ENCODE measurements around the gene ADK.
"Not testable (repeated sequence)": the region's sequence is repeated elsewhere in the genome, so short reads cannot be mapped to it uniquely, and the experiment has no call there.

ADK gene

GRCh38 chr10:74186678-74187077 is 35.7 kb downstream of the ADK start:
- FAIRE-seq (no peak), DNase-seq (ENCODE audit: insufficient read length, low spot score) (no peak)
- no peak for TF ChIP-seq POLR2A (IDR thresholded peaks at IDR 0.05; ENCODE audit: low read depth, low read length)

GRCh38 chr10:74187237-74187636 is 36.2 kb downstream of the ADK start:
- DNase-seq (ENCODE audit: insufficient read length, low spot score) (no peak), FAIRE-seq (peak; percentile 65)
- TF ChIP-seq POLR2A (IDR thresholded peaks at IDR 0.05; ENCODE audit: low read depth, low read length): no peak

GRCh38 chr10:74188617-74189016 is 37.6 kb downstream of the ADK start:
- FAIRE-seq: peak; percentile 38
- not testable (repeated sequence) for DNase-seq (ENCODE audit: insufficient read length, low spot score)

GRCh38 chr10:74189999-74190421 is 39.0 kb downstream of the ADK start:
- TF ChIP-seq POLR2A (IDR thresholded peaks at IDR 0.05; ENCODE audit: low read depth, low read length): no peak
- DNase-seq (ENCODE audit: insufficient read length, low spot score): no peak

GRCh38 chr10:74190494-74190893 is 39.5 kb downstream of the ADK start:
- TF ChIP-seq POLR2A (IDR thresholded peaks at IDR 0.05; ENCODE audit: low read depth, low read length): no peak
- DNase-seq (ENCODE audit: insufficient read length, low spot score) (no peak), FAIRE-seq (no peak)

More at GRCh38 chr10:74189999-74190421, 39.0 kb downstream of the ADK start:
- FAIRE-seq: peak; percentile 100

- FAIRE-seq: peak; percentile 48
- TF ChIP-seq POLR2A (IDR thresholded peaks at IDR 0.05; ENCODE audit: low read depth, low read length): no peak
- no peak for DNase-seq (ENCODE audit: insufficient read length, low spot score)
Observed at GRCh38 chr10:74194545-74194944, 43.5 kb downstream of the ADK start.

- TF ChIP-seq POLR2A (IDR thresholded peaks at IDR 0.05; ENCODE audit: low read depth, low read length): no peak
- FAIRE-seq (peak; percentile 69), DNase-seq (ENCODE audit: insufficient read length, low spot score) (no peak)
Observed at GRCh38 chr10:74194999-74195398, 44.0 kb downstream of the ADK start.

DNA sequence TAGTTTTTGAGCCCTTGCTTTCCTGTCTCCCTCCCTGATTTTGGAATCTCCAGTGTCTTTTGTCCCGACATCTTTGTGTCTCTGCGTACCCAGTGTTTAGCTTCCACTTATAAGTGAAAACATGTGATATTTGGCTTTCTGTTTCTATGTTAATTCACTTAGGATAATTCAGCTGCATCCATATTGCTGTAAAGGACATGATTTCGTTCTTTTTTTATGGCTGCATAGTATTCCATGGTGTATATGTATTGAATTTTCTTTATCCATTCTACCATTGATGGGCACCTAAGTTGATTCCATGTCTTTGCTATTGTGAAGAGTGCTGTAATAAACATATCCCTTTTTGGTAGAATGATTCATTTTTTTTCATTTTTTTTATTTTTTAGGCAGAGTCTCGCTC is 48.3 kb downstream of the ADK start:
- TF ChIP-seq POLR2A (IDR thresholded peaks at IDR 0.05; ENCODE audit: low read depth, low read length): no peak
- DNase-seq (ENCODE audit: insufficient read length, low spot score): no peak
- no peak for FAIRE-seq

- no peak for TF ChIP-seq POLR2A (IDR thresholded peaks at IDR 0.05; ENCODE audit: low read depth, low read length)
- FAIRE-seq (no peak), DNase-seq (ENCODE audit: insufficient read length, low spot score) (no peak)
Observed at GRCh38 chr10:74202356-74202755, 51.3 kb downstream of the ADK start.

DNA sequence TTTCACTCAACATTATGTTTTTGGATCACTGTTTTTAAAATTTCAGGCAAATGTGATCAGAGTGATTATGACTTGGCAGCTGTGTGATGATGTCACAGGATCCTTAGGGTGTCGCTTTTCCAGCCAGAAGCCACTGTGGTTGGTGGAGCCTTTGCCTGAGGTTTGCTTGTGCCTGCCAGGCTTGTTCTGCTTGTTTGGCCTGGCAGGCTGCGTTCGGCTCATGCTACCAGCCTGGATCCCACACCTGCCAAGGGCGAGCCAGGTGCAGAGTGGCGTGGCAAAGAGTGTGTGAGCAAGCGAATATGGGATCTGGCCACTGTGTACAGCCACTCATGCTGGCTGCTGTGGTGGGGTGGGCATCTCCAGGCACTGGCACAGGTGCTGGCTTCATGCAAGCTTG is 55.7 kb downstream of the ADK start:
- no peak for TF ChIP-seq POLR2A (IDR thresholded peaks at IDR 0.05; ENCODE audit: low read depth, low read length)
- FAIRE-seq (no peak), DNase-seq (ENCODE audit: insufficient read length, low spot score) (no peak)

DNA sequence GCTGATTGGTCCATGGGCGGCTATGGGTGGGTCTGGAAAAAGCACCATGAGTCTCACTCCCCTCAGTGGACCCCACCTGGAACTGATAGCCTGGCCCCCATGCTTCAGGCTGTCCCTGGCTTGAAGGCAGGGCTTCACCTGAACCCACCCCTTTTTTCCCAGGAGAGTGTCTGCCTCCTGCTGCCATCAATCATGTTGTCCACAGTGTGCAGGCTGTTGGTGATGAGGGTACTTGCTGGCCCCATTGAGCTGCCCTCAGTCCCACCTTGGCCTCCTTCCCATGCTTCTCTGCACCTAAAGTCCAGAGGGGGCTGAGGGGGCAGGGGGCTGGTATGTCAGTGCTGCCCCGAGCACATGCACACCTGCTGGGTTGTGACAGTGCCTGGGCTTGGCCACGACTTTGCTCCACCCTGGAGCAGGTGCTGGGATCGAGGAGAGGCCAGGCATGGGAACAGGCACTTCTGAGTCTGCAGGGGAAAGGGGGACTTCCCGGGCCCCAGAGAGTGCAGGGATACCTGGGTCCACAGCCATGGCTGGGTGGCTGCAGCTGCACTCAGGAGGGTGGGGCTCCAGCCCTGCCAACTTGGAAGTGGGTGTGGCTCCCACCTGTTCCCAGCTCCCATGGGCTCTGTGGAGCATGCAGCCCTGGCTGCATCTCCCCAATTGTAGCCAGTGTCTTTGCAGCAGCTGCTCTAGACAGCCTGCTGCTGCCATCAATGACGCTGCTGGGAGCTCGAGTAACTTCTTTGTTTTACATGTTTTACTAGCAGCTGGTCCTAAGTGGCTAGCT is 56.9 kb downstream of the ADK start:
- DNase-seq (ENCODE audit: insufficient read length, low spot score) (no peak), FAIRE-seq (no peak)
- TF ChIP-seq POLR2A (IDR thresholded peaks at IDR 0.05; ENCODE audit: low read depth, low read length): no peak

DNA sequence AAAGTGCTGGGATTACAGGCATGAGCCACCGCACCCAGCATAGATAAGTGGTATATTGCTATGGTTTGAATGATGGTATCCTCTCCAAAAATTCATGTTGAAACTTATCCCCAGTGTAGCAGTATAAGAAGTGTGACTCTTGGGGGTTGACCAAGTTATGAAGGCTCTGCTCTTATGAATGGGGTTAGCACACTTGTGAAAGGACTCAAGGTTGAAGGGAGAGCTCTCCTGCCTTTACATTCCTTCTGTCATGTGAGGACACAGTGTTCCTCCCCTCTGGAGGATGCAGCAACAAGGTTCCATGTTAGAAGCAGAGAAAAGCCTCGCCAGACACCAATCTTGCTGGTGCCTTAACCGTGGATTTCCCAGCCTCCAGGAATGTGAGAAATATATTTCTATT is 58.0 kb downstream of the ADK start:
- no peak for DNase-seq (ENCODE audit: insufficient read length, low spot score)
- no peak for TF ChIP-seq POLR2A (IDR thresholded peaks at IDR 0.05; ENCODE audit: low read depth, low read length)
- no peak for FAIRE-seq

DNA sequence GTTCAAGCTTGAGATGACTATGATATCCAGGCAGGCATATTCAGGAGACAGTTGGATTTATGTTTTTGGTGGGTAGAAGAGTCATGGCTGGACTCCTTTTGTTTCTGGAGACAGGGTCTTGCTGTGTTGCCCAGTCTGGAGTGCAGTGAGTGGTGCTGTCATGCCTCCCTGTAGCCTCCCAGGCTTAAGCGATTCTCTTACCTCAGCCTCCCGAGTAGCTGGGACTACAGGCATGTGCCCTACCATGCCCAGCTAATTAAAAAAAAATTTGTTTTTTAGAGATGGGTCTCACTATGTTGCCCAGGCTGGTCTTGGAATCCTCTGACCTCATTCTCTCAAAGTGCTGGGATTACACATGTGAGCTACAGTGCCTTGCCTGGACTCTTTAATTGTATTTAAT is 62.0 kb downstream of the ADK start:
- DNase-seq (ENCODE audit: insufficient read length, low spot score): no peak

DNA sequence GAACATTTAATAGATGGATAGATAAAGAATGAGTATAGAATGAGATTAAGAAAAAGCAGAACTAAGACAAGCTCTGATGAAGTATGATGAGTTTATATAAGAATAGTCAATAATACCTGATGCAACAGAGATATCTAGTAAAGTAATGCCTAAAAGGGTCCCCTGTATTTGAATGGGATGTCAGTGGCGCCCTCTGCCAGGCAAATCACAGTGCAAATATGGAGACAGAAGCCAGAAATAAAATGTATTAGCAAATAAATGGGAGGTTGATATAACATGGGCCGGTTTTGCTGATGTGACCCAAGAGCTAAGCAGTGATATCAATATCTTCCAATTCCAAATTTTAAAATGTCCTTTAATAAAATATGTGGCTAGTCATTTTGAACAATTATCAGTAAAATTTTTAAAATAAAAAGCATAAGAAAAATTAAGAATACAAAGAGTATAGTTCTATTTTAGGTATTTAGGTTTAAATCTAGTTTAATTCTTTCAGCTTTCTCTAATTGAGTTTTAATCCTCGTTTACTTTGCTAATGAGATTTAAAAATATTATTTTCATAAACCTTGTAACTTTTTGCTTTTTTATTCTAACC is 62.6 kb downstream of the ADK start:
- DNase-seq (ENCODE audit: insufficient read length, low spot score) (no peak), FAIRE-seq (peak; percentile 90)
- TF ChIP-seq POLR2A (IDR thresholded peaks at IDR 0.05; ENCODE audit: low read depth, low read length): no peak

More for the DNA sequence above, 62.0 kb downstream of the ADK start:
- FAIRE-seq: peak; percentile 6
- TF ChIP-seq POLR2A (IDR thresholded peaks at IDR 0.05; ENCODE audit: low read depth, low read length): no peak

GRCh38 chr10:74217110-74217509 is 66.1 kb downstream of the ADK start:
- FAIRE-seq; DNase-seq (ENCODE audit: insufficient read length, low spot score): not testable (repeated sequence)

GRCh38 chr10:74222467-74222866 is 71.4 kb downstream of the ADK start:
- not testable (repeated sequence) for FAIRE-seq; DNase-seq (ENCODE audit: insufficient read length, low spot score)

Measured in H54 (cell line).